ENCODE results near the gene SLC44A1.

The SLC44A1 gene

GRCh38 chr9:105297442-105298075 lies 53.1 kb downstream of the SLC44A1 start:
- peak overlapping the region; percentile 30 to 59 for H3K27ac ChIP-seq
- no peaks in the 10 kb centered on the region for H3K27me3 ChIP-seq
- intact Hi-C loops (cut with DNase I; ENCODE audit: low total_unique reads): no loop called here
- TF ChIP-seq, protein P1, sequence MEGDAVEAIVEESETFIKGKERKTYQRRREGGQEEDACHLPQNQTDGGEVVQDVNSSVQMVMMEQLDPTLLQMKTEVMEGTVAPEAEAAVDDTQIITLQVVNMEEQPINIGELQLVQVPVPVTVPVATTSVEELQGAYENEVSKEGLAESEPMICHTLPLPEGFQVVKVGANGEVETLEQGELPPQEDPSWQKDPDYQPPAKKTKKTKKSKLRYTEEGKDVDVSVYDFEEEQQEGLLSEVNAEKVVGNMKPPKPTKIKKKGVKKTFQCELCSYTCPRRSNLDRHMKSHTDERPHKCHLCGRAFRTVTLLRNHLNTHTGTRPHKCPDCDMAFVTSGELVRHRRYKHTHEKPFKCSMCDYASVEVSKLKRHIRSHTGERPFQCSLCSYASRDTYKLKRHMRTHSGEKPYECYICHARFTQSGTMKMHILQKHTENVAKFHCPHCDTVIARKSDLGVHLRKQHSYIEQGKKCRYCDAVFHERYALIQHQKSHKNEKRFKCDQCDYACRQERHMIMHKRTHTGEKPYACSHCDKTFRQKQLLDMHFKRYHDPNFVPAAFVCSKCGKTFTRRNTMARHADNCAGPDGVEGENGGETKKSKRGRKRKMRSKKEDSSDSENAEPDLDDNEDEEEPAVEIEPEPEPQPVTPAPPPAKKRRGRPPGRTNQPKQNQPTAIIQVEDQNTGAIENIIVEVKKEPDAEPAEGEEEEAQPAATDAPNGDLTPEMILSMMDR (IDR thresholded peaks at IDR 0.05): no peak
- peaks cover 8% of the 10 kb centered on the region in 3 donors for H3K36me3 ChIP-seq
- no peak overlapping the region for H3K4me3 ChIP-seq
- H3K9me3 ChIP-seq: no peaks in the 10 kb centered on the region
- peaks cover 0 to 49% (median 7%) of the 10 kb centered on the region in 4 donors for H3K4me1 ChIP-seq
- no peak for DNase-seq

- Histone ChIP-seq H3K4me1 (peaks cover 0 to 43% (median 6%) of the 10 kb centered on the region in 4 donors), H3K27me3 (no peaks in the 10 kb centered on the region), H3K4me3 (no peak overlapping the region), H3K9me3 (no peaks in the 10 kb centered on the region), H3K27ac (peak overlapping the region; percentile 47 to 73), H3K36me3 (peaks cover 8% of the 10 kb centered on the region in 3 donors)
- TF ChIP-seq, protein P1 (IDR thresholded peaks at IDR 0.05): no peak
- intact Hi-C loops (cut with DNase I; ENCODE audit: low total_unique reads): no loop called here
- peak; percentile 25 to 69 for DNase-seq
Observed at GRCh38 chr9:105299190-105299854, 54.9 kb downstream of the SLC44A1 start.

DNA sequence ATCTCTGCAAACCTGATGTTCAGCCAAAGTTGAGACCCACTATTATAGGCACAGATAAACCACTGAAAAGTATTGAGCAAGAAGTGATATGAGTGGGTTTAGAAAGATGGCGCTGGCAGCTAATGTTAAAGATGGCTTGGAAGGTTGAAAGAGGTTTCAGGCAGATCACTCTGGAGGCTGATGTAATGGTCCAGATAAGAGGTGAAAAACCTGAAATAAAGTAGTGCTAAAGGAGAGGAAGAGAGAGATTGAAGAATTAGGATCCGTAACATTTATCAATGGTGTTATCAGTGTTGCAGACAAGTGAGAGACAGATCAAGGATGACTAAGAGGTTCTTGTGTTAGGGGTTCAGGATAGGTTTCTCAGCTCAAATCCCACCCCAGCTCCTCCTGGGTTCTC lies 58.3 kb downstream of the SLC44A1 start:
- Histone ChIP-seq H3K27me3 (no peaks in the 10 kb centered on the region), H3K4me3 (no peak overlapping the region), H3K9me3 (no peaks in the 10 kb centered on the region), H3K27ac (no peak overlapping the region), H3K4me1 (peaks cover 0 to 31% (median 1%) of the 10 kb centered on the region in 4 donors), H3K36me3 (peaks cover 8% of the 10 kb centered on the region in 3 donors)
- TF ChIP-seq, protein P1 (IDR thresholded peaks at IDR 0.05): no peak
- DNase-seq: no peak
- intact Hi-C loops (cut with DNase I; ENCODE audit: low total_unique reads): no loop called here

GRCh38 chr9:105305856-105306255 lies 61.4 kb downstream of the SLC44A1 start:
- Histone ChIP-seq H3K36me3 (peaks cover 0 to 2% (median 0%) of the 10 kb centered on the region in 3 donors), H3K4me1 (peaks cover 0 to 6% (median 0%) of the 10 kb centered on the region in 4 donors), H3K4me3 (no peak overlapping the region), H3K27ac (no peak overlapping the region), H3K27me3 (no peaks in the 10 kb centered on the region), H3K9me3 (no peaks in the 10 kb centered on the region)
- intact Hi-C loops (cut with DNase I; ENCODE audit: low total_unique reads): no loop called here
- no peak for DNase-seq
- TF ChIP-seq, protein P1 (IDR thresholded peaks at IDR 0.05): no peak

- H3K4me1 ChIP-seq: peaks cover 0 to 6% (median 0%) of the 10 kb centered on the region in 4 donors
- TF ChIP-seq, protein P1 (IDR thresholded peaks at IDR 0.05): no peak
- no peaks in the 10 kb centered on the region for H3K27me3 ChIP-seq
- H3K27ac ChIP-seq: no peak overlapping the region
- H3K9me3 ChIP-seq: no peaks in the 10 kb centered on the region
- intact Hi-C loops (cut with DNase I; ENCODE audit: low total_unique reads): no loop called here
- no peaks in the 10 kb centered on the region for H3K36me3 ChIP-seq
- no peak overlapping the region for H3K4me3 ChIP-seq
- DNase-seq: no peak
Observed at GRCh38 chr9:105306351-105307140, 62.1 kb downstream of the SLC44A1 start.
